C4-2B (cell line): ENCODE measurements around the gene COBL.

ENCODE experiments used
- H3K27ac ChIP-seq: fragments of 450-650 bp; 2 replicates; pipeline ENCODE4 v1.5.1; 2017
- CTCF ChIP-seq: fragments of 450-650 bp; conservative IDR thresholded peaks from 2 replicates; pipeline ENCODE4 v1.5.1; 2017; ENCODE audit warnings: mild to moderate bottlenecking
- ZFX ChIP-seq: fragments of 450-650 bp; IDR thresholded peaks from 2 replicates; pipeline ENCODE4 v1.6.1; 2017

Gene COBL

GRCh38 chr7:51016546-51016945, 300.1 kb downstream of the COBL start:
- H3K27ac ChIP-seq = no peak overlapping the region
- no peak for TF ChIP-seq ZFX
- TF ChIP-seq CTCF = no peak

- no peak for TF ChIP-seq ZFX
- TF ChIP-seq CTCF = no peak
- H3K27ac ChIP-seq = no peak overlapping the region
Observed at GRCh38 chr7:51015581-51015980, 301.0 kb downstream of the COBL start.

GRCh38 chr7:51014811-51015210, 301.8 kb downstream of the COBL start:
- H3K27ac ChIP-seq = no peak overlapping the region
- TF ChIP-seq ZFX = no peak
- no peak for TF ChIP-seq CTCF

- TF ChIP-seq ZFX (no peak), CTCF (no peak)
- no peak overlapping the region for H3K27ac ChIP-seq
Observed at GRCh38 chr7:51013861-51014511, 302.6 kb downstream of the COBL start.

GRCh38 chr7:51013218-51013786, 303.3 kb downstream of the COBL start:
- H3K27ac ChIP-seq = no peak overlapping the region
- TF ChIP-seq CTCF (no peak), ZFX (no peak)

GRCh38 chr7:51012569-51013217, 303.9 kb downstream of the COBL start:
- TF ChIP-seq ZFX (no peak), CTCF (no peak)
- H3K27ac ChIP-seq = no peak overlapping the region

GRCh38 chr7:51011710-51012350, 304.8 kb downstream of the COBL start:
- TF ChIP-seq ZFX (no peak), CTCF (no peak)
- no peak overlapping the region for H3K27ac ChIP-seq
